Endodermal cell (in vitro differentiated cells): ENCODE measurements around the gene CT45A1. TPM values are rescaled to one million over a fixed set of nuclear protein-coding genes. Genes with fewer than 3 reads are reported as not detected.

Experiments
- DNase-seq: peaks from one replicate; pipeline ENCODE4 v3.0.0-alpha.2; 2017
- H3K27ac ChIP-seq: 2 replicates; pipeline ENCODE4 v1.5.1; 2013; ENCODE audit warnings: mild to moderate bottlenecking, low read depth, low read length, moderate library complexity
- H3K27me3 ChIP-seq: 2 replicates; pipeline ENCODE4 v1.6.1; 2013; ENCODE audit warnings: mild to moderate bottlenecking, low read length, moderate library complexity; ENCODE audit not compliant: insufficient read depth, control insufficient read depth, poor library complexity, severe bottlenecking
- H3K36me3 ChIP-seq: 2 replicates; pipeline ENCODE4 v1.7.0; 2013; ENCODE audit warnings: mild to moderate bottlenecking, low read length, moderate library complexity; ENCODE audit not compliant: control insufficient read depth, insufficient read depth
- H3K4me1 ChIP-seq: one replicate; pipeline ENCODE4 v1.7.0; 2013; ENCODE audit warnings: low read length; ENCODE audit not compliant: control insufficient read depth, insufficient read depth
- H3K4me3 ChIP-seq: 2 replicates; pipeline ENCODE4 v1.5.1; 2013; ENCODE audit warnings: mild to moderate bottlenecking, low read length, moderate library complexity
- H3K9ac ChIP-seq: 2 replicates; pipeline ENCODE4 v1.6.1; 2013; ENCODE audit warnings: mild to moderate bottlenecking, low read length, moderate library complexity; ENCODE audit not compliant: poor library complexity, severe bottlenecking; ENCODE audit errors: extremely low read depth
- H3K9me3 ChIP-seq: 2 replicates; pipeline ENCODE4 v1.6.1; 2013; ENCODE audit warnings: mild to moderate bottlenecking, low read length, moderate library complexity; ENCODE audit not compliant: control insufficient read depth
- H3K27ac Mint-ChIP-seq: 2 replicates; pipeline ENCODE4 v1.8.0; 2020; ENCODE audit warnings: mixed read lengths
- H3K27me3 Mint-ChIP-seq: 2 replicates; pipeline ENCODE4 v1.8.0; 2021; ENCODE audit warnings: mild to moderate bottlenecking, mixed read lengths; ENCODE audit not compliant: insufficient read depth
- H3K36me3 Mint-ChIP-seq: 2 replicates; pipeline ENCODE4 v1.8.0; 2020; ENCODE audit warnings: low read depth, mixed read lengths
- H3K4me1 Mint-ChIP-seq: 2 replicates; pipeline ENCODE4 v1.8.0; 2020; ENCODE audit warnings: mixed read lengths
- H3K4me3 Mint-ChIP-seq: 2 replicates; pipeline ENCODE4 v1.8.0; 2020; ENCODE audit warnings: mild to moderate bottlenecking, moderate library complexity, mixed read lengths
- H3K9me3 Mint-ChIP-seq: 2 replicates; pipeline ENCODE4 v1.8.0; 2020; ENCODE audit warnings: mild to moderate bottlenecking, mixed read lengths
- CTCF ChIP-seq: fragments of 200-600 bp; sonication (generic); conservative IDR thresholded peaks from 2 replicates; pipeline ENCODE4 v1.5.0; 2021; ENCODE audit warnings: antibody characterized with exemption, mild to moderate bottlenecking
- WGBS, 2 experiments: methylation state at CpG; one replicate each; pipeline versions ENCODE4 v1.1.5 to v1.1.7; 2013; ENCODE audit warnings: missing lambda C conversion rate in 2 of 2, mixed read lengths in 1 of 2; ENCODE audit not compliant: insufficient coverage in 1 of 2, insufficient read length in 1 of 2; 5-methylcytosine and 5-hydroxymethylcytosine counted together
- total RNA-seq, 2 donors: library from RNA; stranded (reverse); fragmentation: NEBNext Ultra II Directional in 1 of 2; extraction: Animal tissue kit (Norgen Biotek cat#: 25700) in 1 of 2; gene quantifications; 2 replicates in 1 of 2; 3 replicates in 1 of 2; pipeline ENCODE4 v1.2.1, GENCODE V29; 2021

Gene CT45A1
- total RNA-seq, 2 donors from 2014 or later: not detected

- H3K36me3 Mint-ChIP-seq: no peaks in the 10 kb centered on the region
- H3K27me3 Mint-ChIP-seq: peaks cover 3% of the 10 kb centered on the region
- no peak overlapping the region for H3K27ac Mint-ChIP-seq
- WGBS, 2 experiments: 85% methylated on average over 2 of the region's 3 CpGs; no CpG with 5 or more reads in 1 of the 2 experiments
- no peaks in the 10 kb centered on the region for H3K4me1 ChIP-seq
- no peak for DNase-seq
- no peak overlapping the region for H3K4me3 Mint-ChIP-seq
- H3K9ac ChIP-seq: no peak overlapping the region
- H3K27ac ChIP-seq: no peak overlapping the region
- no peak overlapping the region for H3K4me3 ChIP-seq
- peaks cover 77% of the 10 kb centered on the region for H3K9me3 Mint-ChIP-seq
- no peaks in the 10 kb centered on the region for H3K36me3 ChIP-seq
- no peak for TF ChIP-seq CTCF
- no peaks in the 10 kb centered on the region for H3K9me3 ChIP-seq
- no peaks in the 10 kb centered on the region for H3K27me3 ChIP-seq
- H3K4me1 Mint-ChIP-seq: no peaks in the 10 kb centered on the region
Observed at GRCh38 chrX:135695471-135695870, 18.0 kb upstream of the CT45A1 start.

GRCh38 chrX:135697601-135698000 is 15.8 kb upstream of the CT45A1 start:
- Mint-ChIP-seq H3K4me1 (no peaks in the 10 kb centered on the region), H3K27ac (no peak overlapping the region), H3K27me3 (peaks cover 3% of the 10 kb centered on the region), H3K36me3 (no peaks in the 10 kb centered on the region), H3K9me3 (peaks cover 78% of the 10 kb centered on the region), H3K4me3 (no peak overlapping the region)
- Histone ChIP-seq H3K36me3 (no peaks in the 10 kb centered on the region), H3K4me1 (no peaks in the 10 kb centered on the region), H3K9ac (no peak overlapping the region), H3K27me3 (no peaks in the 10 kb centered on the region), H3K9me3 (no peaks in the 10 kb centered on the region), H3K4me3 (no peak overlapping the region), H3K27ac (no peak overlapping the region)
- no peak for DNase-seq
- TF ChIP-seq CTCF: peak; percentile 17

- Histone ChIP-seq H3K9me3 (no peaks in the 10 kb centered on the region), H3K27ac (no peak overlapping the region), H3K27me3 (no peaks in the 10 kb centered on the region), H3K9ac (no peak overlapping the region), H3K4me1 (no peaks in the 10 kb centered on the region), H3K4me3 (no peak overlapping the region), H3K36me3 (no peaks in the 10 kb centered on the region)
- Mint-ChIP-seq H3K4me3 (no peak overlapping the region), H3K27ac (no peak overlapping the region), H3K36me3 (no peaks in the 10 kb centered on the region), H3K4me1 (no peaks in the 10 kb centered on the region), H3K27me3 (peaks cover 3% of the 10 kb centered on the region), H3K9me3 (peaks cover 74% of the 10 kb centered on the region)
- TF ChIP-seq CTCF: no peak
- no peak for DNase-seq
Observed at GRCh38 chrX:135698924-135699323, 14.5 kb upstream of the CT45A1 start.
